Activated T-helper 17 cell treated with anti-CD3 and anti-CD28 coated beads, Interleukin-2, amount 50 U/mL, for 72 hours (primary cell): ENCODE data around the gene NFKB1. TPM values are rescaled to one million over a fixed set of nuclear protein-coding genes. Genes with fewer than 3 reads are reported as not detected.

Source experiments
- ATAC-seq: fragments of 150-1000 bp; cut with Tn5 transposase; replicated peaks from 2 replicates; pipeline ENCODE4 v1.10.0; 2021; ENCODE audit warnings: mild to moderate bottlenecking, moderate library complexity
- H3K27ac Mint-ChIP-seq: one replicate; pipeline ENCODE4 v1.8.0; 2022; ENCODE audit warnings: mixed read lengths
- H3K27me3 Mint-ChIP-seq: one replicate; pipeline ENCODE4 v1.8.0; 2022; ENCODE audit warnings: mixed read lengths
- H3K36me3 Mint-ChIP-seq: one replicate; pipeline ENCODE4 v1.8.0; 2022; ENCODE audit warnings: low read depth, mild to moderate bottlenecking, mixed read lengths
- H3K4me1 Mint-ChIP-seq: one replicate; pipeline ENCODE4 v1.8.0; 2022; ENCODE audit warnings: mixed read lengths
- H3K4me3 Mint-ChIP-seq: one replicate; pipeline ENCODE4 v1.8.0; 2022; ENCODE audit warnings: mild to moderate bottlenecking, mixed read lengths
- H3K9me3 Mint-ChIP-seq: one replicate; pipeline ENCODE4 v1.8.0; 2022; ENCODE audit warnings: mixed read lengths
- total RNA-seq, 2 donors: library from RNA; stranded (reverse); gene quantifications; one replicate each; pipeline ENCODE4 v1.2.3, GENCODE V29; 2022

The NFKB1 gene
- total RNA-seq, 2 donors from 2014 or later = 103 to 110 TPM

GRCh38 chr4:102598086-102598761 lies 97.1 kb downstream of the NFKB1 start:
- Mint-ChIP-seq H3K9me3 (no peaks in the 10 kb centered on the region), H3K27me3 (no peaks in the 10 kb centered on the region), H3K27ac (peak overlapping the region; percentile 94), H3K36me3 (peaks cover 98% of the 10 kb centered on the region), H3K4me1 (peaks cover 59% of the 10 kb centered on the region), H3K4me3 (peak overlapping the region; percentile 71)
- peak; percentile 73 for ATAC-seq

- ATAC-seq = peak; percentile 79
- no peaks in the 10 kb centered on the region for H3K27me3 Mint-ChIP-seq
- peaks cover 62% of the 10 kb centered on the region for H3K4me1 Mint-ChIP-seq
- peaks cover 100% of the 10 kb centered on the region for H3K36me3 Mint-ChIP-seq
- peak overlapping the region; percentile 94 for H3K27ac Mint-ChIP-seq
- no peaks in the 10 kb centered on the region for H3K9me3 Mint-ChIP-seq
- H3K4me3 Mint-ChIP-seq = peak overlapping the region; percentile 71
Measured at GRCh38 chr4:102598762-102599374, 97.7 kb downstream of the NFKB1 start.

- Mint-ChIP-seq H3K27ac (peak overlapping the region; percentile 94), H3K36me3 (peaks cover 100% of the 10 kb centered on the region), H3K9me3 (no peaks in the 10 kb centered on the region), H3K4me1 (peaks cover 59% of the 10 kb centered on the region), H3K27me3 (no peaks in the 10 kb centered on the region), H3K4me3 (peak overlapping the region; percentile 71)
- ATAC-seq = no peak
Measured at GRCh38 chr4:102599455-102599854, 98.3 kb downstream of the NFKB1 start.

- peaks cover 60% of the 10 kb centered on the region for H3K4me1 Mint-ChIP-seq
- peak overlapping the region; percentile 94 for H3K27ac Mint-ChIP-seq
Measured at GRCh38 chr4:102599886-102600285, 98.7 kb downstream of the NFKB1 start.

GRCh38 chr4:102600689-102601088 lies 99.5 kb downstream of the NFKB1 start:
- Mint-ChIP-seq H3K27ac (peak overlapping the region; percentile 54), H3K36me3 (peaks cover 100% of the 10 kb centered on the region), H3K9me3 (no peaks in the 10 kb centered on the region), H3K4me3 (no peak overlapping the region), H3K4me1 (peaks cover 60% of the 10 kb centered on the region), H3K27me3 (no peaks in the 10 kb centered on the region)
- no peak for ATAC-seq

More at GRCh38 chr4:102599886-102600285, 98.7 kb downstream of the NFKB1 start:
- peak; percentile 15 for ATAC-seq
- Mint-ChIP-seq H3K9me3 (no peaks in the 10 kb centered on the region), H3K4me3 (peak overlapping the region; percentile 71), H3K36me3 (peaks cover 100% of the 10 kb centered on the region), H3K27me3 (no peaks in the 10 kb centered on the region)

GRCh38 chr4:102601586-102602227 lies 100.5 kb downstream of the NFKB1 start:
- H3K9me3 Mint-ChIP-seq = no peaks in the 10 kb centered on the region
- H3K27me3 Mint-ChIP-seq = no peaks in the 10 kb centered on the region
- peaks cover 52% of the 10 kb centered on the region for H3K4me1 Mint-ChIP-seq
- ATAC-seq = no peak
- H3K27ac Mint-ChIP-seq = no peak overlapping the region
- H3K4me3 Mint-ChIP-seq = no peak overlapping the region
- peaks cover 98% of the 10 kb centered on the region for H3K36me3 Mint-ChIP-seq

GRCh38 chr4:102604222-102604940 lies 103.2 kb downstream of the NFKB1 start:
- Mint-ChIP-seq H3K4me1 (peaks cover 38% of the 10 kb centered on the region), H3K4me3 (no peak overlapping the region), H3K9me3 (no peaks in the 10 kb centered on the region), H3K27ac (peak overlapping the region; percentile 59), H3K36me3 (peaks cover 98% of the 10 kb centered on the region), H3K27me3 (no peaks in the 10 kb centered on the region)
- ATAC-seq = no peak

GRCh38 chr4:102606261-102606660 lies 105.1 kb downstream of the NFKB1 start:
- Mint-ChIP-seq H3K4me3 (no peak overlapping the region), H3K36me3 (peaks cover 98% of the 10 kb centered on the region), H3K27ac (peak overlapping the region; percentile 88), H3K4me1 (peaks cover 43% of the 10 kb centered on the region), H3K9me3 (no peaks in the 10 kb centered on the region), H3K27me3 (no peaks in the 10 kb centered on the region)
- no peak for ATAC-seq

GRCh38 chr4:102606846-102607450 lies 105.8 kb downstream of the NFKB1 start:
- Mint-ChIP-seq H3K36me3 (peaks cover 98% of the 10 kb centered on the region), H3K27ac (peak overlapping the region; percentile 88), H3K4me3 (no peak overlapping the region)

GRCh38 chr4:102608190-102608589 lies 107.0 kb downstream of the NFKB1 start:
- peak overlapping the region; percentile 88 for H3K27ac Mint-ChIP-seq
- no peaks in the 10 kb centered on the region for H3K9me3 Mint-ChIP-seq
- peaks cover 60% of the 10 kb centered on the region for H3K4me1 Mint-ChIP-seq
- no peaks in the 10 kb centered on the region for H3K27me3 Mint-ChIP-seq
- peaks cover 98% of the 10 kb centered on the region for H3K36me3 Mint-ChIP-seq
- peak; percentile 69 for ATAC-seq
- peak overlapping the region; percentile 47 for H3K4me3 Mint-ChIP-seq

More at GRCh38 chr4:102606846-102607450, 105.8 kb downstream of the NFKB1 start:
- no peak for ATAC-seq
- Mint-ChIP-seq H3K9me3 (no peaks in the 10 kb centered on the region), H3K27me3 (no peaks in the 10 kb centered on the region), H3K4me1 (peaks cover 50% of the 10 kb centered on the region)

GRCh38 chr4:102610007-102610406 lies 108.8 kb downstream of the NFKB1 start:
- Mint-ChIP-seq H3K9me3 (no peaks in the 10 kb centered on the region), H3K4me3 (peak overlapping the region; percentile 87), H3K27ac (peak overlapping the region; percentile 82), H3K27me3 (no peaks in the 10 kb centered on the region), H3K4me1 (peaks cover 62% of the 10 kb centered on the region), H3K36me3 (peaks cover 98% of the 10 kb centered on the region)
- no peak for ATAC-seq

GRCh38 chr4:102610476-102610875 lies 109.3 kb downstream of the NFKB1 start:
- Mint-ChIP-seq H3K36me3 (peaks cover 98% of the 10 kb centered on the region), H3K27ac (peak overlapping the region; percentile 82), H3K27me3 (no peaks in the 10 kb centered on the region), H3K9me3 (no peaks in the 10 kb centered on the region), H3K4me3 (peak overlapping the region; percentile 87), H3K4me1 (peaks cover 63% of the 10 kb centered on the region)
- ATAC-seq = no peak

- no peaks in the 10 kb centered on the region for H3K9me3 Mint-ChIP-seq
- no peak for ATAC-seq
- peaks cover 68% of the 10 kb centered on the region for H3K4me1 Mint-ChIP-seq
Measured at GRCh38 chr4:102612210-102612609, 111.1 kb downstream of the NFKB1 start.

GRCh38 chr4:102612824-102613366 lies 111.7 kb downstream of the NFKB1 start:
- Mint-ChIP-seq H3K4me1 (peaks cover 65% of the 10 kb centered on the region), H3K27ac (peak overlapping the region; percentile 93), H3K4me3 (peak overlapping the region; percentile 87), H3K9me3 (no peaks in the 10 kb centered on the region), H3K27me3 (no peaks in the 10 kb centered on the region), H3K36me3 (peaks cover 98% of the 10 kb centered on the region)
- ATAC-seq = peak; percentile 82

More at GRCh38 chr4:102612210-102612609, 111.1 kb downstream of the NFKB1 start:
- H3K36me3 Mint-ChIP-seq = peaks cover 100% of the 10 kb centered on the region
- no peaks in the 10 kb centered on the region for H3K27me3 Mint-ChIP-seq
- H3K4me3 Mint-ChIP-seq = peak overlapping the region; percentile 87
- peak overlapping the region; percentile 93 for H3K27ac Mint-ChIP-seq
